MM.1S (cell line): ENCODE data around the gene ASB5.
"Not testable (repeated sequence)": the region's sequence is repeated elsewhere in the genome, so short reads cannot be mapped to it uniquely, and the experiment has no call there.

Source experiments
- DNase-seq: peaks from one replicate; pipeline ENCODE4 v3.0.0-alpha.2; 2015
- H2AFZ ChIP-seq: fragments of 300-600 bp; sonication (generic); 2 replicates; pipeline ENCODE4 v1.6.0; 2016; ENCODE audit warnings: antibody characterized with exemption, low read length
- H3F3A ChIP-seq: fragments of 300-600 bp; sonication (generic); 2 replicates; pipeline ENCODE4 v1.6.1; 2016; ENCODE audit warnings: mild to moderate bottlenecking, antibody characterized with exemption, low read length, moderate library complexity, mixed read lengths; ENCODE audit not compliant: insufficient read depth
- H3K27ac ChIP-seq: fragments of 300-600 bp; sonication (generic); 2 replicates; pipeline ENCODE4 v1.5.1; 2016; ENCODE audit warnings: mild to moderate bottlenecking, low read length
- H3K27me3 ChIP-seq: fragments of 300-600 bp; sonication (generic); replicated peaks from 2 replicates; pipeline ENCODE4 v1.6.0; 2016; ENCODE audit warnings: low read length; ENCODE audit not compliant: insufficient read depth
- H3K36me3 ChIP-seq: fragments of 300-600 bp; sonication (generic); replicated peaks from 2 replicates; pipeline ENCODE4 v1.6.1; 2016; ENCODE audit warnings: mild to moderate bottlenecking, low read length, mixed read lengths; ENCODE audit not compliant: insufficient read depth
- H3K4me1 ChIP-seq: fragments of 300-600 bp; sonication (generic); 2 replicates; pipeline ENCODE4 v1.6.1; 2016; ENCODE audit warnings: low read length, mixed read lengths
- H3K4me2 ChIP-seq: fragments of 300-600 bp; sonication (generic); 2 replicates; pipeline ENCODE4 v1.6.0; 2016; ENCODE audit warnings: low read depth, low read length
- H3K4me3 ChIP-seq: fragments of 300-600 bp; sonication (generic); 2 replicates; pipeline ENCODE4 v1.5.1; 2016; ENCODE audit warnings: low read length, mixed read lengths
- H3K79me2 ChIP-seq: fragments of 300-600 bp; sonication (generic); 2 replicates; pipeline ENCODE4 v1.6.1; 2016; ENCODE audit warnings: mixed run types, low read length, mixed read lengths
- H3K9ac ChIP-seq: fragments of 300-600 bp; sonication (generic); 2 replicates; pipeline ENCODE4 v1.6.1; 2016; ENCODE audit warnings: low read length, mixed read lengths
- H3K9me2 ChIP-seq: fragments of 300-600 bp; sonication (generic); replicated peaks from 2 replicates; pipeline ENCODE4 v1.6.1; 2016; ENCODE audit warnings: mild to moderate bottlenecking, low read length, mixed read lengths; ENCODE audit not compliant: insufficient read depth
- H3K9me3 ChIP-seq: fragments of 300-600 bp; sonication (generic); replicated peaks from 2 replicates; pipeline ENCODE4 v1.6.1; 2016; ENCODE audit warnings: mild to moderate bottlenecking, low read length, mixed read lengths; ENCODE audit not compliant: insufficient read depth
- H4K20me1 ChIP-seq: fragments of 300-600 bp; sonication (generic); 2 replicates; pipeline ENCODE4 v1.6.1; 2016; ENCODE audit warnings: mild to moderate bottlenecking, low read length, moderate library complexity, mixed read lengths; ENCODE audit not compliant: insufficient read depth
- EZH2 ChIP-seq: fragments of 300-600 bp; sonication (generic); optimal IDR thresholded peaks from 2 replicates; pipeline ENCODE3; 2017; ENCODE audit warnings: low read depth, mild to moderate bottlenecking, antibody characterized with exemption, low read length, mixed read lengths
- EZH2phosphoT487 ChIP-seq: fragments of 300-600 bp; sonication (generic); IDR thresholded peaks from 2 replicates; pipeline ENCODE4 v1.6.1; 2018; ENCODE audit warnings: antibody characterized with exemption, low read length
- TF ChIP-seq, protein P1 (sequence below): fragments of 300-600 bp; sonication (generic); IDR thresholded peaks from 2 replicates; pipeline ENCODE4 v1.5.1; 2016; ENCODE audit warnings: antibody characterized with exemption, low read length, mixed read lengths

Gene ASB5

GRCh38 chr4:176300565-176300964, 31.5 kb upstream of the ASB5 start:
- Histone ChIP-seq H3K9ac (no peak overlapping the region), H3K9me3 (no peaks in the 10 kb centered on the region), H3K79me2 (no peaks in the 10 kb centered on the region), H3K4me1 (no peaks in the 10 kb centered on the region), H3F3A (no peaks in the 10 kb centered on the region), H3K9me2 (no peaks in the 10 kb centered on the region), H2AFZ (no peak overlapping the region), H4K20me1 (no peaks in the 10 kb centered on the region), H3K27ac (no peak overlapping the region), H3K4me3 (no peak overlapping the region), H3K27me3 (no peaks in the 10 kb centered on the region), H3K4me2 (no peak overlapping the region), H3K36me3 (no peaks in the 10 kb centered on the region)
- TF ChIP-seq EZH2 = no peak
- TF ChIP-seq, protein P1, sequence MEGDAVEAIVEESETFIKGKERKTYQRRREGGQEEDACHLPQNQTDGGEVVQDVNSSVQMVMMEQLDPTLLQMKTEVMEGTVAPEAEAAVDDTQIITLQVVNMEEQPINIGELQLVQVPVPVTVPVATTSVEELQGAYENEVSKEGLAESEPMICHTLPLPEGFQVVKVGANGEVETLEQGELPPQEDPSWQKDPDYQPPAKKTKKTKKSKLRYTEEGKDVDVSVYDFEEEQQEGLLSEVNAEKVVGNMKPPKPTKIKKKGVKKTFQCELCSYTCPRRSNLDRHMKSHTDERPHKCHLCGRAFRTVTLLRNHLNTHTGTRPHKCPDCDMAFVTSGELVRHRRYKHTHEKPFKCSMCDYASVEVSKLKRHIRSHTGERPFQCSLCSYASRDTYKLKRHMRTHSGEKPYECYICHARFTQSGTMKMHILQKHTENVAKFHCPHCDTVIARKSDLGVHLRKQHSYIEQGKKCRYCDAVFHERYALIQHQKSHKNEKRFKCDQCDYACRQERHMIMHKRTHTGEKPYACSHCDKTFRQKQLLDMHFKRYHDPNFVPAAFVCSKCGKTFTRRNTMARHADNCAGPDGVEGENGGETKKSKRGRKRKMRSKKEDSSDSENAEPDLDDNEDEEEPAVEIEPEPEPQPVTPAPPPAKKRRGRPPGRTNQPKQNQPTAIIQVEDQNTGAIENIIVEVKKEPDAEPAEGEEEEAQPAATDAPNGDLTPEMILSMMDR = no peak
- DNase-seq = no peak

GRCh38 chr4:176300036-176300435, 31.0 kb upstream of the ASB5 start:
- Histone ChIP-seq H3K9ac (no peak overlapping the region), H3K4me2 (no peak overlapping the region), H3K9me2 (no peaks in the 10 kb centered on the region), H4K20me1 (no peaks in the 10 kb centered on the region), H3K79me2 (no peaks in the 10 kb centered on the region), H2AFZ (no peak overlapping the region), H3K27ac (no peak overlapping the region), H3K4me3 (no peak overlapping the region), H3K36me3 (no peaks in the 10 kb centered on the region), H3K4me1 (no peaks in the 10 kb centered on the region), H3K27me3 (no peaks in the 10 kb centered on the region), H3F3A (no peaks in the 10 kb centered on the region), H3K9me3 (no peaks in the 10 kb centered on the region)
- no peak for DNase-seq
- TF ChIP-seq EZH2phosphoT487 = no peak

GRCh38 chr4:176298664-176299063, 29.6 kb upstream of the ASB5 start:
- Histone ChIP-seq H3K27ac (no peak overlapping the region), H4K20me1 (no peaks in the 10 kb centered on the region), H3K4me1 (no peaks in the 10 kb centered on the region), H3K79me2 (no peaks in the 10 kb centered on the region), H3K9me2 (no peaks in the 10 kb centered on the region), H3F3A (no peaks in the 10 kb centered on the region), H3K27me3 (no peaks in the 10 kb centered on the region), H2AFZ (0 out of 2 replicates have a peak overlapping the region, but pooled peaks have one; percentile 34), H3K4me3 (no peak overlapping the region), H3K9me3 (no peaks in the 10 kb centered on the region), H3K4me2 (peak overlapping the region; percentile 16; the same call in 1 of the 2 replicates), H3K9ac (no peak overlapping the region), H3K36me3 (no peaks in the 10 kb centered on the region)
- TF ChIP-seq EZH2phosphoT487 = no peak
- TF ChIP-seq EZH2 = no peak
- TF ChIP-seq, protein P1 = no peak
- peak; percentile 42 for DNase-seq

- H3K9me2 ChIP-seq, H2AFZ ChIP-seq, H3K27ac ChIP-seq, H3K79me2 ChIP-seq, H3F3A ChIP-seq, H3K9me3 ChIP-seq, DNase-seq, H4K20me1 ChIP-seq, H3K4me2 ChIP-seq, H3K4me3 ChIP-seq, H3K9ac ChIP-seq, H3K36me3 ChIP-seq, H3K4me1 ChIP-seq, H3K27me3 ChIP-seq: not testable (repeated sequence)
Observed at GRCh38 chr4:176295907-176296306, 26.9 kb upstream of the ASB5 start.
